GM19328 (cell line): ENCODE measurements around the gene HLA-B.

Source experiments
- ATAC-seq: cut with Tn5 transposase; IDR thresholded peaks from one replicate; pipeline ENCODE4 v1.9.1; 2021; ENCODE audit warnings: mild to moderate bottlenecking, moderate library complexity; ENCODE audit not compliant: unreplicated experiment

HLA-B gene

DNA sequence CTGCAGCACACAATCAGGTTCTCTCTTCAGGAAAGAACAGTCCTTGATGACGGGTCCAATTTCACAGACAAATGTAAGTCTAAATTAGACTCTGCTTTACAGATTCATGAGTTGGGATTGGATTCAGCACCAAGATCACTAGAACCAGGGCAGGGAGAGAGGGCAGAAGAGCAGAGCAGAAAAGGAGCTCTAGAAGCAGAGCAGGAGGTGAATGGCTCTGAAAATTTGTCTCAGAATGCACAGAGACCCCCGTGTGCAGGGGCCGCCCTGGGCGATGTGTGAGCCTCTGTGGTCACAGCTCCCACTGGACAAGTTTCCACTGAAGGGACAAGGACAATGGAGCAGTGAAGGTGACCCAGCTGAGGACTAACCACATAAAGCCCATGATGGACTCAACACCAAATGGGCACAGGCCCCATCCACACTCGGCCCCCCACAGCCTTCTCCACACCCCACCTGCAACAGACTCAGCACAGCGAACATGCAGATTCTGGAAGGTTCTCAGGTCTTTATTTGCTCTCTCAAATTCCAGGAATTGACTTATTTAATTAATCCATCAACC lies 3.5 kb downstream of the HLA-B start:
- no peak for ATAC-seq

DNA sequence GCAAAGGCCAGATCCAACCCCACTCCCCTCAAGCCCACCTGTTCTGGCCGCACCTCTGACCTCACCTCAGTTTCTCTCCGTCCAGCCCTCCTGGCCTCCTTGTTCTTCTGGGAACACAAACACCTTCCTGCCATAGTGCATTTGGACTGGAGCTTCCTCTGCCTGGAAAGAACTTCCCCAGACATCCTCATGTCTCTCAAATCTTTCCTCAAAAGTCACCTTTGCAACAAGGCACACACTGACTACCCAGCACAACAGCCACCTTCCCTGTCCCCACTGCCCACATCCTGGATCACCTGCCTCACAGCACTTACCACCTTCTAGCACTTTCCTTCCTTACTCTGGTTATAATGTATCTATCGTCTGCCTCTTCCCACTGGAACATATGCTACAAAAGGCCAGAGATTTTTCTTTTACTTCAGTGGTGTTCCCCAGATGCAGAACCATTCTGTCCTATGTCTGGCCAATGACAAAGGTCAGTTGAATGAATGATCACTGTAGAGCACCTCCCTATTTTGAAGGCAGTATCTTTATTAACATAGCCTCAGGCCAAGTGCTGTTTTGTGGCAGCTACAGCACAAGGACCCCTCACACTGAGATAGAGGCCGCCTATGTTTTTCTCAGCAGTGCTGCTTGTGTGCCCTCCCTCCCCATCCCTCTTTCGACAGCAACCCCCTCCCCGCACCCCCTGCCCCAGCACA lies 4.1 kb downstream of the HLA-B start:
- no peak for ATAC-seq

DNA sequence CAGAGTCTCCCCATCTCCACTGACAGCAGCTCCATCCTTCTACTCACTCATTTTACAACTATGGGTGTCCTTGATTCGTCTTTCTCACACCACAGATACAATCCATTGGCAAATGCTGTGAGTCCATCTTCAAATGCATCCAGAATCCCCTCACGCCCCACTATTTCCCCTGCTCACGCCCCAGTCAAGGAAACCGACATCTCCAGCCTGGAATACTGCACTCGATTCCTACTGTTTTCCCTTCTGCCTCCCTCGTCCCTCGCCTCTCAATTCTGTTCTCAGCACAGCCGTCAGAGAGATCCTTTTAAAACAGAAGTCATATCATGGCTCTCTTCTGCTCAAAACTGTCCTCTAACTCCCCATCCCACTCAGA lies 4.7 kb downstream of the HLA-B start:
- ATAC-seq, result no peak

DNA sequence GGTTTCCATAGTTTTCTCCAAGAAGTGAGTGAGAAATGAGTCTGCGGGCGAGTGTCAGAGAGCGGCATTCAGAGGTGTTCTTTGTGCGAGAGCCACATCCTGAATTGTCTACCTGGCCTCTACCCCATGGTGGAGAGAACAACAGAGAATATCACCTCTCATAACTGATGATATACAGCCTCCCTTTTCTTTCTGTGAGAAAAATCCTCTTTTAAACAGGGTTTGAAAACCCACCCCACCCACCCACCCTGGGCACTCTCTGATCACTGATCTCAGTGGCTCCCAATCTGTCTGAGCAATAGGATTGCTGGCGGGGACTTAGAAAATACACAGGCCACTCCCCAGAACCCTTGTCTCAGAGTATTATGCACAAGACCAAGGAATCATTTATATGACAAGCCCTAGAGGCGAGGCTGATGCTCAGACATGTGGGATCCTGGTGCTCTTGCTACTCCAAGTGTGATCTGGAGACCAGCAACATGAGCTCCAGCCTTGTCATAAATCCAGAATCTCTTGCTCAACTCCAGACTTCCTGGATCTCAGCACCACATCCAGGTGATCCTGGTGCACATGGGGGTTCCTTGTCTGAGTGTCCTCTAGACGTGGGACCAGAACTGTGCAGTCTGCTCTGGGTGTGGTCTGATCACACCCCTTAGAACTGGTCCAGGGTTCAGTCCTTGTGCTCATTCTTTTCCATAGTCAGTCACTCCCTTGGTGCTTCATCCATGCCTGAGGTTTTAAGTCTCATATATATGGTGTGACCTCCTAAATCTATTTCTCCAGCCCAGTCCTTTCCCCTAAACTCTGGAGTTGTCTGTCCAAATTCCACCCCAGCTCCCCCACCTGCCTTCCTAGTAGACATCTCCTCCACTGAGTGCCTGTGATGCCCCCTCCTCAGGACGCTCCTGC lies 5.3 kb downstream of the HLA-B start:
- no peak for ATAC-seq

DNA sequence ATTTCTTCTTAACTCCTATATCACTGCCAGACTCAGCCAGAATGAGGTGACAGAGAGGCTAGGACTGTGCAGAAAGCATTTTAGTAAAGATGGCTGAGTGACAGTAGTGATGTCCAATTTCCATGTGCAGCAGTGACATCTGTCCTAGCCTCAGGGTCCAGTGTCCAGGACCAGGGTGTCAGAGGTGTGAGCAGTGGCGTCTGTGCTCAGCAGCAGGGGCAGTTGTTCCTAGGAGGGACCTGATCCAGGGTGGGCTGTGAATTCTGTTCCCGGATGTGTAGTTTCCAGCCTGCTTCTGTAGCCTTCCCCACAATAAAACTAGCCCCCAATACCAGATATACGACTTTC lies 6.0 kb downstream of the HLA-B start:
- ATAC-seq, result no peak

DNA sequence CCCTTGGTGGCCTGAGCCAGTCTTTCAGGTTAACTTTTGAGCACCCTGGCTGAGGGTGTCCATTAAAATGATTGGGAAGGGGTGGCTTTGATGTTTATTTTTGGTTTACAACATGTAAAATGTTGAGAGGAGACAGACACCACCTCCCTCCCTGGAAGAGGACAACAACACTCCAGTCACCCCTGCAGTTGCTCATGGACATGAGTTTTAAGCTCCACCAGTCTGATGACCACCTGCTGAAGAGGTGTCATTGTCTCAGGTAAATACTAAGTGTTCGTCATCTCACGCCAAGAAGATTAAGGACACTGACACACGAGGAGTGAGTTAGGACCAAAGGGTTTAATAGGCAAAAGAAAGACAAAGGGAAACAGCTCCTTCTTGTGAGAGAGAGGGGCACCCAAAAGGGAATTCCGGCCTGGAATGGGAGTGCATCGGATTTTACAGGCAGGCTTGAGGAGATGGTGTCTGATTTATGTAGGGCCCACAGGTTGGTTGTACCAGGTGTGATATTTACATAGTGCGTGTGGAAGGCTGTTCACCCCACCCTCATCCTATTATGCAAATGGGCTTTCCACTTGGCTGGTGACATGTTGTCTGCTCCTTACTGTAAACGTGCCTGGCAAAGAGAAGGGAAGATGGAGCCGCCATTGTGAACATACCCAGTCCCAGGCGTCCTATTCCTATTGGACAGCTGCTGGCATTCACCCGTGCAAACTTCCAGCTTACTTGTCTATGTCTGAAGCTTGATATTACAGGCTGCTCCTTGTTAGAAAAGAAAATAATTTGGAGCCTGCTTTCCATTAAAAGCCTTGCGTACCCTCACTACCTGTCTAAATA lies 6.6 kb downstream of the HLA-B start:
- ATAC-seq, result no peak

DNA sequence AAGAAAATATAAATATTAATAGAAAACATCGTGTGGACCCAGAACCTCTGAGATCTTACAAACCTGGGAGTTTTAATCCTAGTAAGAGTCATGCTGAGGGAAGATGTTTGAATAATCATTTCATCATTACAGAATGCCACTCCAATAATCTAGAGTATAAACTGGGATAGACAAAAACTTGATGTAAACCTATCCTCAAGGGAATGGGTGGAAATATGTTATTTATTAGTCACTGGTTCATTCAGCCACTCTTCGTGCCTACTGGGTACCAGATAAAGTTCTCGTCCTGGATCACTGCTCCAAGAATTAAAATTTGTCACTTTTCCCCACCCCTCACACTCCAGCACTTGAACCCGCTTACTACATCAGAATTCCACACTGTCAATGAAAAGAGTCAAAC lies 7.7 kb downstream of the HLA-B start:
- no peak for ATAC-seq

DNA sequence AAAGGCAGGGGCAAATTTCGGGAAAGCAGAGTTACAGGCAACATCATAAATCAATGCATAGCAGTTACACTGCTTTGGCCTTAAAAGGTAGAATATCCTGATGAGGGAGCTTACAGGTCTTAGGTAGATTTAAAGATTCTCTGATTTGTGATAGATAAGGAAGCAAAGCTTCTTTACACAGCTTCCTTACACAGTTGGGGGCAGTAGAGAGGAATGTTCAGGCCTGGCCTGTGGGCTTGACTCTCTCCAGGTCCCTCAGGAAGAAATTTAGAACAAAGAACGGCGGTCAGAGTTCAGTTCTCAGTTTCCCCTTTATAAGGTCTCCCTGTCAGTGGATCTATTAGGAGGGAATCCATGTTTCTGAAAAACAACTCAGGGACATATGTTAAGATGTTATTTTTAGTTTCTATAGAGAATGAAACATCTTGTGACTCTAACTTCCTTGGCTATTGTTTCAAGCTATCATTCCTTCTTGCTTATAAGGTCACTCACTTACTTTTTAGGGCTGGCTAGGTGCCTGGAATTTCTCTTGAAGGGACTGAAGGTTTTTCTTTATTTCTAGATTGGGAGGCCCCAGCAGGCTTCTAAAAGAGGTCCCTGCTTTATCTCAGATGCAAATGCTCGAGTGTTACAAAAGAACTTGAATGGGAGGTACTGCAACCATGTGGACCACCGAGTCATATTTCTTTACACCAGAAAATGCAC lies 11.8 kb downstream of the HLA-B start:
- no peak for ATAC-seq

DNA sequence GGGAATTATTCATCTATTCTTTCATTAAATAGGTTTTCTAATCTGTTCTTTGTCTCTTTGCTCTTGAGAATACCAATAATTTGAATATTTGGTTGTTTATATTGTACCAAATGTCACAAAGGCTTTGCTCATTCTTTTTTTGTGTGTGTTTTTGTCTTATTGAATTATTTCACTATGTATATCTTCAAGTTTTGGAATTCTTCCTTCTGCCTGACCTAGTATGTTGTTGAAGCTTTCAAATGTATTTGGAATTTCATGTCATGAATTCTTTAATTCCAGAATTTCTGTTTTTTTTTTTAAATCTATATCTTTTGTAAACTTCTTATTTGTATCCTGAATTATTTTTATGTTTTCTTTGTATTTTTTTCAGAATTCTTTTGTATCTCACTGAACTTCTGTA lies 16.8 kb downstream of the HLA-B start:
- ATAC-seq, result no peak

DNA sequence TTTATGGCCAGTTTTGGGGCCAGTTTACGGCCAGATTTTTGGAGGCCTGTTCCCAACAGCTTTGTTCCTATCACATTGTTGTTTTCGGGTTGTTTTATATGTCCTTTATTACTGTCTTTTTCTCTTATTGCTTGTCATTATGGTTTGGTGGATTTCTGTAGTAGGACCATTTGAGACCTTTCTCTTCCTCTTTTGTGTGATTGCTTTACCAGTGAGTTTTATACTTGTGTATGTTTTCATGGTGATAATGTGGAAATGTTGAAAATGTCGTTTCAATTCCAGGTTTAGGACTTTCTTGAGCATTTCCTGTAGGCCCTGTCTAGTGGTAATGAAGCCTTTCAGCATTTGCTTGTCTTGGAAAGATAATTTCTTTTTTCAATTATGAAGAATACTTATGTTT lies 17.8 kb downstream of the HLA-B start:
- ATAC-seq, result no peak

DNA sequence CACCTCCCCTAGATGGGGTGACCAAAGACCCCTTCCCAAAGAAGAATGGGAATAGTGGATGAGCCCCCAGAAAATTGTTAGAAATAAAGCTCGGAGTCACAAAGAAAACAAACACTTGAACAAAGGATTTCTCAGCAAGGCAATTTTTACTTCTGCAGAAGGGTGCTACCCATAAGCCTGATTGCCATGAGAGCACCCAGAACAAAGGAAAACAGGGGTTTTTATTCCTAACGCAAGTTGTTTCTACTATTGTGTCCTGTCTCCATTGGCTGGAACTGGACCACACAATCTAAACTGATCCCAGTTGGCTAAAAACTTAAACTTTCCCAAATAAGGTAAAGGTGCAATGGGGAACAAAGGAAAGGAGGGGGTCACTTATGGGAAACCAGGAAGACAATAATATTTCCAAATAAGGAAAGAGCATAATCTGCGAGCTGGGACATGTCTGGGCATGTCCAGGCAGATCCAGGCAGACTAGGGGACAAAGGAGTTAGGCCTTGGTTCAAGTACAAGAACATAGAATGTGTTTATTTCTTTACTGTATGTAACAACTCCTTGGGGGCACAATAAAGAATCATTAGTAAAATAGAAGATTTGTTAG lies 20.0 kb downstream of the HLA-B start:
- no peak for ATAC-seq

DNA sequence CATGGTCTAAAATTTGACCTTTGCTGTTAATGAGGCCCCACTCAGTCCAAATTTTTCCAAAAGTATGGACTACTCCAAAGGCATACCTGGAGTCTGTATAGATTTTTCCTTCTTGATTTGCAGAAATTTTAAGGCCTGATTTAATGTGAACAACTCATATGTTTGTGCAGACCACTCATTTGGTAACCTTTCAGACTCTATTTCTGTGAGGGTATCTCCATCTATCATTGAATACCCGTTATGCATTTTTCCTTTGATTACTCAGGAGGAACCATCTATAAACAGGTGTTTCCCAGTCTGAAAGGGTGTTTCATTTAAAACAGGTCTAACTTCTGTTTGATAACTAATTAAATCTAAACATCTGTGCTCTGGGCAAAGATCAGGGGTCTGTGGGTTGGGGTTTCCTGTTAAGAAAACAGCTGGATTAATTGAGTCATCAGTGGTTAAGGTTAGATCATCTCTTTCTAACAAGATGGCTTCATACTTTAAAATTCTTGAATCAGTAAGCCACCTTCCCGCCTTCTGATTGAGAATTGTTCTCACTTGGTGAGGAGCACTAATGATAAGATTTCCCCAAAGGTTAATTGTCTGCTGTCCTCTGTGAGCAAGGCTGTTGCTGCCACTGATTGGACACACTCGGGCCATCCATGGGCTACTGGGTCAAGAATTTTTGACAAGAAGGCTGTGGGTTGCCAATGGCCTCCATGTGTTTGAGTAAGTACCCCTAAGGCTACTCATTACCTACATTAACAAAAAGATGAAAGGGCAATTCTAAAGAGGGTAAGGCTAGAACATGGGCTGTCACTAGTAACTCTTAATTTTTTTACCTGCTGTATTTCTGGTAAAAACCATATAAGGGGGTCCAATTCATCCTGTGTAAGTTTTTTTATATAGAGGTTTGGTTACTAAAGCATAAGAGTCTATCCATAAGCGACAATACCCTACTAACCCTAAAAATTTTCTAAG lies 24.1 kb downstream of the HLA-B start:
- ATAC-seq, result no peak

DNA sequence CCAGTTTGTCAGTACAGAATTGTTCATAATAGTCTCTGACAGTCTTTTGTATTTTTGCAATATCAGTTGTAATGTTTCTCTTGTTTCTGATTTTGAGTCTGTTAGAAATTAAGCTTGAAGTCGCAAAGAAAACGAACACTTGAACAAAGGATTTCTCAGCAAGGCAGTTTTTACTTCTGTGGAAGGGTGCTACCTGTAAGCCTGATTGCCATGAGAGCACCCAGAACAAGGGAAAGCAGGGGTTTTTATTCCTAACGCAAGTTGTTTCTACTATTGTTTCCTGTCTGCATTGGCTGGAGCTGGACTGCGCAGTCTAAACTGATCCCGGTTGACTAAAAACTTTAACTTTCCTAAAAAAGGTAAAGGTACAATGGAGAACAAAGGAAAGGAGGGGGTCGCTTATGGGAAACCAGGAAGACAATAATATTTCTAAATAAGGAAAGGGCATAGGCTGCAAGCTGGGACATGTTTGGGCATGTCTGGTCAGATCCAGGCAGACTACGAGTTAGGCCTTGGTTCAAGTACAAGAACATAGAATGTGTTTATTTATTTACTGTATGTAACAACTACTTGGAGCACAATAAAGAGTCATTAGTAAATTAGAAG lies 28.5 kb downstream of the HLA-B start:
- no peak for ATAC-seq

DNA sequence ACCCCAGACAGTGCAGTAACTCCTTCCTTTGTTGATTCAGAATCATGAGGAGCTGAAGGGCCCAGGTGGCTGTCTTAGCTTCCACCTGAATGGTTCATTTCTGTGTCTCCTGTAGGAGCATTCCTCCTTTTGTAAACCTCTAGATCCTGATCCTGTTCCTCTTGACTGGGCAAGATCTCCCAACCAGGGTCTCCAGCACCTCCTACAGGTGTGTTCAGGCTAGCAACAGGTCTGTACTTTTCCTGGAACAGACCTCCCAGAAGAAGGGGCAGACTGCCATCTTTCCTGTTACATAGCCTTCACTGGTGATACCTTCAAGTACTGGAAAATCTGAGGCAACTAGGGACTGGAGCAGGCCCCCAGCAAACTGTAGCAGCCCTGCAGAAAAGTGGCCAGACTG lies 35.2 kb downstream of the HLA-B start:
- no peak for ATAC-seq

DNA sequence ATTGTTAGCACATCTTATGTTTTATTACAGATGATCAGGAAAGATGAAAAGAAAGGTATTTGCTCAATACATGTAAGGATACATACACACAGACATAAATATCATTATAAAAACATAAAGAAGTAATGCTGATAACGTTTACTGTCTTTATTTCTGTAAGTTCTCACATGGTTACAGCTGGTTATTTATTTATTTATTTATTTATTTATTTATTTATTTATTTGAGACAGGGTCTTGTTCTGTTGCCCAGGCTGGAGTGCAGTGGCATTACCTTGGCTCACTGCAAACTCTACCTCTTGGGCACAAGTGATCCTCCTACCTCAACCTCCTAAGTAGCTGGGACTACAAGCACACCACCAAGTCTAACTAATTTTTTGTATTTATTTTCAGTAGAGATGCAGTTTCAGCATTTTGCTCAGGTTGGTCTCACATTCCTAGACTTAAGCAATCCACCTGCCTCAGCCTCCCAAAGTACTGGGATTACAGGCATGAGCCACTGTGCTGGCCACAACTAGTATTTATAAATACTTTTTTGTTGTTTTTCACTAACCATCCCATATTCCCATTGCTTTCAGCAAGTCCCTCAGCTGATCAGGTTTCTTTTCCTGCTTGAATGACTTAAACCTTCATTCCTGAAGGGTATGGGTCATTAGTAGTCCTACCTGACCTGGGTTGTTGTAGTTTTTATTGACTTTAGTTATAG lies 35.8 kb downstream of the HLA-B start:
- ATAC-seq, result no peak

DNA sequence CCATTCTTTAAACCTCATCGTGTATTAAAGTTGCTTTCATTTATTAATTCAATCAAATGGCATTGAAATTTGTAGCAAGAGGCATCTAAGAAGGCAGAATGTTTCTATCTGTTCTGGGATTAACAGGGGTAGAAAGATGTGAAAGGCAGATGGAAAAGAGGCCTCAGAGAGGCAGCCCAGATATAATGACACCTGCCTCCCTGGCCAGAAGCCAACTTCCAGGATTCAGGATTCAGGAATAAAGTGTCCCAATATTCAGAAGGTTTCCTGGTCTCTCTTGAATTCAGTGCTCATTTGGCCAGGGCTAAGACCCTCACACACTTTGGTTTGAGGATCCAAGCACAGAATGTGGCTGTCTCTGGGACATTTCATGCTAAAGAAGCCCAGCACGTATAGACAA lies 39.9 kb downstream of the HLA-B start:
- ATAC-seq, result no peak

DNA sequence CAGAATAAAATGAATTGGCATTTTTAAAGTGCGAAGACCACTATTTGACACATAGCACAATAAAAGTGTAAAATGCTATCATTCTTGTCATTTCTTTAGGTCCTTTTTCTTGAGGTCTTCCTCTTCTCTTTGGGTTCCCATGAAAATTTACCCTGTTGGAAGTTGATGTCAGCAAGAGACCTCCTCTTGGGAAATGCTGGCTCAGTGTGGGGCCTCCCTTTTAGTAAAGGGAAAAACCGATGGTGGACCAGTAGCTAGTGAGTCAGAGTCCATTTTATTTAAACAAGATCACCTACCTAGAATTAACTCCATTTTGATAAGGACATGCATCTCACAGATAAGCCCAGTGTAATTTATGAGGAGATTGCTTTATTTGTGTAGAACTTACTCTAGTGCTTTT lies 47.3 kb downstream of the HLA-B start:
- ATAC-seq, result no peak

DNA sequence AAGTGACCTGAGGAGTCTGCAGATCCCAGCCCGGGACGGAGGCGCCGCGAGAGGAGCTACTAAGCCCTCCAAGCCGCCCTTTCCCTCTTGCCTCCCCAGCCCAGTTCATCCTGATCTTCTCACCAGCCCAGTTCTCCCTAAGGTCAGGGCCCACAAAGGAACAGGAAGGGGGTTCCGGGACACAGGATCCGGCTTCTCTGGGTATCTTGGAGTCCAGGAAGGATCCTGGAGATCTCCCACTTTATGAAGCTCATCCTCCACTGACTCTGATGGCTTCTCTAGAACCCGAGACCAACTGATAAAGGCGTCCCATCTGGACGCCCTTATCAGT lies 48.2 kb downstream of the HLA-B start:
- no peak for ATAC-seq
